Esophagus squamous epithelium (tissue), 4 donors: ENCODE measurements around the gene RBM10.

Experiments used
- CTCF ChIP-seq, 6 experiments: fragments of 450-650 bp in 4 of 6; fragments of 200-600 bp in 2 of 6; sonication (generic) in 2 of 6; IDR thresholded peaks; one replicate each; pipeline ENCODE4 v1.5.1; 2016 to 2019; ENCODE audit warnings: antibody characterized with exemption in 6 of 6, mild to moderate bottlenecking in 4 of 6, moderate library complexity in 4 of 6
- POLR2A ChIP-seq, 4 donors: fragments of 450-650 bp; IDR thresholded peaks; one replicate each; pipeline ENCODE4 v1.6.1; 2017; ENCODE audit warnings: antibody characterized with exemption in 4 of 4, mild to moderate bottlenecking in 4 of 4, moderate library complexity in 3 of 4

DNA sequence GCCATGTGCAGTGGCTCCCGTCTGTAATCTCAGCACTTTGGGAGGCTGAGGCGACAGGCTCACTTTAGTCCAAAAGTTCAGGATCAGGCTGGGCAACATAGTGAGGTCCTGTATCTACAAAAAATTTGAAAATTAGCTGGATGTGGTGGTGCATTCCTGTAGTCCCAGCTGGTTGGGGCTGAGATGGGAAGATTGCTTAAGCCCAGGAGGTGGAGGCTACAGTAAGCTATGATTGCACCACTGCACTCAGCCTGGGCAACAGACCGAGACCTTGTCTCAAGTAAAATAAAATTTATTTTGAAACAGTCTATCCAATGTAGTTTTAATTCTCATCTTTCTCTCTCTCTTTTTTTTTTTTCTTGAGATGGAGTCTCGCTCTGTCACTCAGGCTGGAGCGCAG lies 21.1 kb downstream of the RBM10 start:
- TF ChIP-seq POLR2A (IDR thresholded peaks at IDR 0.05) (no peak), CTCF (IDR thresholded peaks at IDR 0.05) (no peak)
